ENCODE data around the gene PPIE.
"Not testable (repeated sequence)": the region's sequence is repeated elsewhere in the genome, so short reads cannot be mapped to it uniquely, and the experiment has no call there.

PPIE gene

DNA sequence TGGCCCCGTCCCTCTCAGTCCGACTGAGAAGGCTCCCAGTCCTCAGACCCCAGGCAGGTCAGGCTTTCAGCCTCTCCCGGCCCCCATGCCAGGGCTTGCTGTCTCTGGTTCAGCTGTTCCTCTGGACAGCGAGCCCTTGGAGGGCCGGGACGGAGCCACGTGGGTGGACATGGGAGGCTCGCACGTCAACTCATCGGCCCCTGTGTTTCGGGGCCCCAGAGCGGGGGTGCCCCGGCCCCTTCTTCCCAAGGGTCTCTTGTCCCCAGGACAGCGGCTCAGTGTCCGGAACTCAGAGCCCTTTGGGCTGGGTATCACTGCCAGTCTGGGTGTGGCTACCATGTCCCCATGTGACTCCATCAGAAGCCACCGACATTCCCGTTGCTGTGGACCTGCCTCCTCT is 39.2 kb downstream of the PPIE start:
- DNase-seq (ENCODE audit: low read depth): not testable (repeated sequence)

DNA sequence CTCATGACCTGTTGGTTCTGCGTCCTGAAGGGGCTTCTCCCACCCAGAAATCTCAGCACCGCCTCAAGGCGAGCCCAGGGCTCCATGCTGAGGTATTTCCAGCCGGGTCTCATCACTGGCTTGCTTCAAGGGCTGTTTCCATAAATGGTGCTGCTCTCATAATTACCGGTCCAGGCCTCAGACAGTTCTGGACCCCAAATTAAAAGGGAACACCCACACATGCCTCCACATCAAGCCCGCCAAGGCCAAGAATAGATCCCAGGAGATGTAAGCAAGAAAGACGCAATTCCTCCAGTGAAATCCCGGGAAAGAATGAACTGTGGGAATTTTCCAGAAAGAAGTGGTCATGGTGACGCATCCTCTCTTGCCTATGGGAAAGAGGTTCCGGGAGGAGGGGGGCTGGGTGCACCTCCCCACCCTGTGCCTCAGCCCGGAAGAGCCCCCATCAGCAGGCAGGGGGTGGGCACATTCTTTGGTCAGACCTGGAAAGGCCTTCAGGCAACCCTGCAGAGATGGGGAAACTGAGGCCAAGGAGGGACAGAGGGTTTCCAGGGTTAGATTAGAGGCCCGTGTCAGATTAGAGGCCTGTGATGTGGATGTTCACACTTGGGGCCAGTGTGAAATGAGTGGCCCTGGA is 39.9 kb downstream of the PPIE start:
- not testable (repeated sequence) for DNase-seq (ENCODE audit: low read depth)

DNA sequence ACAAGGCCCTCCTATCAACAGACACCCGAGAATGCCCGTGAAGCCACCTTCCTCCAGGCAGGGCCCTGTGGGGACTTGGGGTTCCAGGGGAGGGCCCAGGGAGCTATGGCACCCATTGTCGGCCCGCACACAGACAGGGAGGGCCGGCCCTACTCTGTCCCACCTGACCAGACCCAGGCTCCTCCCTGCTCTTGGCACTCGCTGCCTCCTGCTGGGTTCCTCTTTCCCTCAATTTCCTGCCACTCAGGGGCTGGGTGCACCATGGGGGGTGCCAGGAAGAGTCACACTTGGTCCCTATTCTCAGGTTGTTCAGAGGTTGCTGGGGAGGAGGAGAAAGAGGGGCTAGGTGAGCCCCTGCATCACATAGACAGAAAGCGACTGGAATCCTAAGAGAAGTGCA is 40.5 kb downstream of the PPIE start:
- no peak for DNase-seq (ENCODE audit: low read depth)

- DNase-seq (ENCODE audit: low read depth): no peak
Measured at GRCh38 chr1:39779821-39780220, 41.1 kb downstream of the PPIE start.

- DNase-seq (ENCODE audit: low read depth): no peak
Measured at GRCh38 chr1:39781349-39781715, 42.6 kb downstream of the PPIE start.

DNA sequence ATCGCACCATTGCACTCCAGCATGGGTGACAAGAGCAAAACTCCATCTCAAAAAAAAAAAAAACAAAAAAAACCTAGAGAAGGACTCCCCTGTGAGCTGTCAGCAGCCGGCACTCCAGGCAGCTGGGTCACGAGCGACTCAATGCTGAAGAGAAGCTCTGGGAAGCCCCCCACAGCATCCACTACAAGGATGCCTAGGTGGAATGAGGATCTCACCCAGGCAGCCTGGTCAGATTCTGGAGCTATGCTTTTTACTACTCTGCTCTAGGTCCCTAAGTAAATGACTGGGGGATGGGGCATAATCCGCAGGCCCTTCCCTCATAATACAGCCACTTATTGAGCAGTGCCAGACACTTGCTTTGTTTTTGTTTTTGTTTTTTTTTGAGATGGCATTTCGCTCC is 43.4 kb downstream of the PPIE start:
- no peak for DNase-seq (ENCODE audit: low read depth)

- DNase-seq (ENCODE audit: low read depth): not testable (repeated sequence)
Measured at GRCh38 chr1:39782685-39783084, 44.0 kb downstream of the PPIE start.

GRCh38 chr1:39786303-39787107 is 47.8 kb downstream of the PPIE start:
- not testable (repeated sequence) for DNase-seq (ENCODE audit: low read depth)

DNA sequence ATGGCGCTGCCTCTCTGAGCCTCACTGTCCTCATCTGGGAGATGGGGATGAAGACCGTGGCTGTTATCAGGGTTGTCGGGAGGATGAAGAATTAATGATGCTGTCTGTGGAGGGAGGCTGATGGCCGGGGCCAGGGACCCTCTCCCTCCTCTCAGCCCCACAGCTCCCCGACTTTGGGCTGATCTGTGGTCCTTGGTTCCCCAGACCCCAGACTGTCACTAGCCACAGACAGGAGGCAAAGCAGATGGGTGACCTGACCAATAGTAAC is 48.4 kb downstream of the PPIE start:
- DNase-seq (ENCODE audit: low read depth): not testable (repeated sequence)

DNA sequence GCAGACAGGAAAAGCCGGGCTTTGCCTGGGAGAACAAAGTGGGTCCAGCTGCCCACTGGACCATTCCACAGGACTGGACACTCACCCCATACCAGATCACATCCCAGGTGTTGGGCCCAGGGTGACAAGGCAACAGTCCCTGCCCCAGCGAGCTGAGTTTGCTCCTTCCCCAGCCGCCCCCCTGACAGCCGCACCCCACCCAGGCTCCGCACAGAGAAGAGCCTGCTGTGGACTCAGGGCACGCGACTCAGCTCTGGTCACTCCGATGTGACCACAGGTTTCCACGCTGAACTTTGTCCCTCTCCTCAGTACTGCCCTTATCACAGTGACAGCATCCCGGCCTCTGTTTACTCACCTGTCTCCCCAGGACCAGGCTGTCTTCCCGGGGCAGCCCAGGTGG is 48.8 kb downstream of the PPIE start:
- no peak for DNase-seq (ENCODE audit: low read depth)

GRCh38 chr1:39787964-39788363 is 49.3 kb downstream of the PPIE start:
- not testable (repeated sequence) for DNase-seq (ENCODE audit: low read depth)

DNA sequence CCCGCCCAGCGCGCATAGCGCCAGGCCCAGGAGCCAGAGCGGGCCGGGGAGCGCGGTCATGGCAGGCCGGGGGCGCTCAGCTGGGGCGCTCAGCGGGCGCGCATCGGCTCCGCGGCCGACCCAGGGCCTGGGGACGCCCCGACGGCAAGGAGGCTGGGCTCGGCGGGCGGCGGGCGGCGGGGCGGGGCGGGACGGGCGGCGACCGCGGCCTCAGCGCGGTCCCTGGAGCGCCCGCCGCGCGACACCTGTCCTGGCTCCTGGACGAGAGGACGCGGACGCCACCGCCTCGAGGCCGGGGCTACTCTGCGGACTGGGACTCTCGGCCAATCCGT is 49.7 kb downstream of the PPIE start:
- no peak for DNase-seq (ENCODE audit: low read depth)

DNA sequence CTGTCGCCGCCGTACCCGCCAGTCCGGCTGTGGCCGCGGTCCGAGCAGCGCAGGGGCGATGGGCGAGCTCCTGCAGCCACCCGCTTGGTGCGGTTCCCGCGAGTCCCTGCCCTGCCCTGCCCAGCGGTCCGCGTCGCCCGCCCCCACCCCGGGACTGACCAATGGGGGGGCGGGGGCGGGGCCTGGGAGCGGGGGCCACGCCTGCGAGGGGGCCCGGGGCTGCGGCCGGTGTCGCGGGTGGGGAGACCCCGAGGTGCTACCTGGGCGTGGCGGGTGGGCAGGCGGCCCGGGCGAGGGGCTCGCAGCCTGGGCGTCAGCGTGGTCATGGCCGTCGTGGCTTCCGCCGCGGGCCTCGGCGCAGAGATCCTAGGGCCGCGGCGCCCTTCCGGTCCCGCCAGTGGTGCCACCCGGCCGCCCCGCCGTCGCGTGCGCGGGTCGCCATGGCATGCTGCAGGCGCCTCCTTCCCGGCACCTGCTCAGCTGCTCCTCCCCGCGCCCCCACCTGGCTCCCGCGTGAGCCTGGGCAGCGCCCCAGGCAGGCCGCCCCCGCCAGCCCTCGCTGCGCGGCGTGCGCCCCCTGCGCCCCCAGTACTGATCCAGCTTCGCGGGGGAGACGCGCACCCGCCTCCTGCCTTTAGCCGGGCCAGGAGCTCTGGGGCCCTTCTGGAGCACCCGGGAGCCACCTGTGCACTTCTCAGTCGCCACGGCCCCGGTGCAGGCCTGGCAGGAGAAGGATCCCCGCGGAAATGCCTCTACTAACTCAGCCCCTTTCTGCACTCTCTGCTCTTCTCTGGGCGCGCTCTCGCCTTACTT is 50.3 kb downstream of the PPIE start, which contains the start of gene BMP8B:
Gene BMP8B (minus strand): TSS at position 108 of the 813 bp plus-strand sequence. CDS start 380 bp downstream, outside the sequence.
- peak; percentile 33 for DNase-seq (ENCODE audit: low read depth)

- no peak for DNase-seq (ENCODE audit: low read depth)
Measured at GRCh38 chr1:39789571-39790110, 51.0 kb downstream of the PPIE start.

DNA sequence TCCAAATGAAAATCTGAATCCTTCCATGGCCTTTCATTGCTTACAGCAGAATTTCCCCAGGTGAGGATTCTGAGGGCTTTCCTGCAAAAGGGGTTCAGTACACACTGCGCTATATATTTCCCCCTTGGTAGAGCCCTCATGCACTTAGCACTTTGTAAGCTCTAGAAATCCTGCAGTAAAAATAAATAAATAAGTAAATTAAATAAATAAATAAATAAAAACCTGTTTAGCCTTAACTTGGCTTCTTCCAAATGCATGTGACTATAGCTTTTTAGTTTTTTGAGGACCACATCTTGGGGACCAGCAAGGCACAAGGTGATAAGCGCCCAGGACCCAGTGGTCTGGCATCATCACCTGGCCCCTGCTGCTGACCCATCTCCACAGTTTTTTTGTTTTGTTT is 53.2 kb downstream of the PPIE start:
- DNase-seq (ENCODE audit: low read depth): no peak

DNA sequence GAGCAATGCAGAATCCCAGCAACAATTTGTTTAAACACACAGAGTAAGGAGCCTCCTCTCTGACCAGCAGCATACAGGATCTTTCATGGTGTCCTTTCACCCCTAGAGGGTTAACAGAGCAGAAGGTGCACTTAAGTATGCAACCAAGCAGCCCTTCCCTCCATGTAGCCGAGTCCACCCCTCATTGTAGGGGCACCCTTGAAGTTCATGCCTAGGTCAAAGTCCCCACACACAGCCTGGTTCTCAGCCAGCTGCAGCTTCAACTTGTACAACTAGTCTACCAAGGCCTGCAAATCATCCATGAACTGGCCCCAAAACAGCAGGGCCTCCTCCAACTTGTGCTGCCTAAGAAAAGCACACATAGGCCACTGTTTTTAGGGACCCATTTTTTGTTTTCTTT is 57.0 kb downstream of the PPIE start:
- no peak for DNase-seq (ENCODE audit: low read depth)

DNA sequence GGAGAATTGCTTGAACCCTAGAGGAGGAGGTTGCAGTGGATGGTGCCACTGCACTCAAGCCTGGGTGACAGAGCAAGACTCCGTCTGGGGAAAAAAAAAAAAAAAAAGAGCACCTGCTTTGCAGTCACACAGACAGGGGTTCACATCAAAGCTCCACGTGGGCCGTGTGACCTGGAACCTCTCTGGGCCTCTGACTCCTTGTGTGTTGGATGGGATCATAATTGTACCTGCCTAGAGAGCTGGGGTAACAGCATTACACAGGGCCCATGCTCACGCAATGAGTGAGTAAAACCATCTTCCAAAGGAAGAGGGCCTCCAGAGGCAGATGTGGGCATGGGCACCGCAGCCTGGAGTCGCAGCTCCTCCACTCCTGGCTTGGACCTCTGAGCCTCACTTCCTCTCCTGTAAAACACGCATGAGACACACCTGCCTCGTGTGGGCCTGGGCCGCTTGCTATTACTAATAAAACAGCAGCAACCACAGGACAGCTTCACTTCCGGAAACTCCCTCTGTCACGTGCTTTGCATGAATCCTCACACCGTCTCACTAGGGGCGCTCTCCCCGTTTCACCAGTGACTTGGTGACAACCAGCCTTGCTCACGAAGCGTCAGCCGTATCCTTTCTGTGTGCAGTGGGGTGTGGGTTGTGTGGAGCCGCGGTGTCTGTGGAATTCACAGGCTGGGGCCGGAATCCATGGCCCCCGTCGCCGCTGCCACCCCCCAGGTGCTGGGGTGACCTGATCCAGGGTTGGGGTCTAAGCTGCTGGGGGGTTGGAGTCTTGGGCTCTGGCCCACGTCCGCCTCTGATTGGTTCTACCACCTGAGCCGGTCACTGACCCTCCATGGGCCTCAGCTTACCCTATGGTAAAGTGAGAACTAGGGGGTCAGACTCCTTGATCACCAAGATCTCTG is 60.4 kb downstream of the PPIE start:
- peak; percentile 79 for DNase-seq (ENCODE audit: low read depth)

DNA sequence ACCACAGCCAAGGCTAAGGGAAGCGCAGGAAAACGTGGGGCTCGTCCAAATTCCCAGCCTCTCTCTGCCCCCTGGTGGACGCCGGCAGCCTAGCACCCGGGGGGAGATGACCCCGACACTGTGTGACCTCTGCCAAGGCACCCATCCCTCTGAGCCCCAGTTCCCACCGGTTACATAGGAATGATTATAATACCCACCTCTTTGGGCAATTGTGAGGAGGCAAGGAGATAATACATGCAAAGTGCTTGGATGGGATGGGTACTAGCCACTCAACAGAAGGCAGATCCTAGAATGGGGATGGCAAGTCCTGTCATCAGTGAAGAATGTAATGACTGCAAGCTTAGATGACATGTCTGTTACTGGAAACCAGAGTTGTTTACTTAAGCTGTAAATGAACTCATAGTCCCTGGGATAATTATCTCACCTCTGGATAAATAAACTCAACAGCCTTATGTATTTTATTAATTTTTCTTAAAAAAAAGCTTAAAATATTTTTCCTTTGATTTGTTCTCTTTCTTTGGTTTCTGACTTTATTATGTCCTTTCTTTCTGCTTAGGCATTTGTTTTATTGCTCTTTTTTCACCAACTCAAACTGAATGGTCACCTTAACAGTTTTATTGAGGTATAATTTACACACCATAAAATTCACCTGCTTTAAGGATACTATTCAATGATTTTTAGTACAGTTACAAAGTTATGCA is 61.2 kb downstream of the PPIE start:
- DNase-seq (ENCODE audit: low read depth): peak; percentile 60

DNA sequence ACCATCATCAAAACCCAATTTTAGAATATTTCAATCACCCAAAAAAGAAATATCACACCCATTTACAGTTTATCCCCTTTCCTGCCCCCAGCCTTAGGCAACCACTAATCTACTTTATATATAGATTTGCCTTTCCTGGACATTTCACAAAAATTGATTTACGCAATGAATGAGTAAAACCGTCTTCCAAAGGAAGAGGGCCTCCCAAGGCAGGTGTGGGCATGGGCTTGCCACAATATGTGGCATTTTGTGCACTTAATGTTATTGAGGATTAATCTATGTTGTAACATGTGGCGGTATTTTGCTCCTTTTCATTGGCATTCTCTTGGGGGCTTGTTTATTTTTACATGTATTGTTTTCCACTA is 61.8 kb downstream of the PPIE start:
- no peak for DNase-seq (ENCODE audit: low read depth)

DNA sequence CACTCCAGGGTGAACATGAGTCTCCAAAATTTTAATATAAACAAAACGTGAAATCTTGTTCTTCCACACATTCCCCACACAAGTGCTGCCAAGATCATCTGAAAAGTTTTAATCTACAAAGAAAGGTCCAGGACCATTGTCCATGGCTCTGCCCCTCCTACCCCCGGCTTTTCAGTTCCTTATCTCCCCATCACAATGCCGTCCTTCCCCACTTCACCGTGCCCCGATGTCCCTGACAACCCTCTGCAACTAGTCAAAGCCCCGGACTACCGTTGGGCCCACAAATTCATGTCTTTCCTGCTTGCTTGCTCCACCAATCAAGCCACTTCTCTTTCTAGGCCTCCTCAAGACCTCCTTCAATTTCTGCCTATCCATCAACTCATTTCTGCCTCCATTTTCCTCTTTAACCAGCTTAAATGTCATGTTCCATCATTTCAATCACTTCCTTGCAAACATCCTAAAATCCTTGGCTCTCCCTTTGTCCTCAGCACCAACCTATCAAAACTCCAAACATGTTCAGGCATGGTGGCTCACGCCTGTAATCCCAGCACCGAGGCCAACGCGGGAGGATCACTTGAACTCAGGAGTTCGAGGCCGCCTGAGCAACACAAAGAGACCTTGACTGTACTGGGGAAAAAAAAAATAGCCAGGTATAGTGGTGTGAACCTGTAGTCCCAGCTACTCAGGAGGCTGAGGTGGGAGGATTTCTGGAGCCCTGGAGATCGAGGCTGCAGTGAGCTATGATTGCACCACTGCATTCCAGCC is 64.0 kb downstream of the PPIE start:
- no peak for DNase-seq (ENCODE audit: low read depth)

- DNase-seq (ENCODE audit: low read depth): no peak
Measured at GRCh38 chr1:39805385-39805784, 66.7 kb downstream of the PPIE start.

All from stimulated activated CD8-positive, alpha-beta memory T cell treated with anti-CD3 and anti-CD28 coated beads, Interleukin-4, amount 100 ng/mL, for 24 hours (primary cell).